EH (cell line): ENCODE data around the gene ARID1B.

Experiments
- DNase-seq: peaks from one replicate; pipeline ENCODE4 v3.0.0-alpha.2; 2015; ENCODE audit warnings: low read depth

The ARID1B gene

DNA sequence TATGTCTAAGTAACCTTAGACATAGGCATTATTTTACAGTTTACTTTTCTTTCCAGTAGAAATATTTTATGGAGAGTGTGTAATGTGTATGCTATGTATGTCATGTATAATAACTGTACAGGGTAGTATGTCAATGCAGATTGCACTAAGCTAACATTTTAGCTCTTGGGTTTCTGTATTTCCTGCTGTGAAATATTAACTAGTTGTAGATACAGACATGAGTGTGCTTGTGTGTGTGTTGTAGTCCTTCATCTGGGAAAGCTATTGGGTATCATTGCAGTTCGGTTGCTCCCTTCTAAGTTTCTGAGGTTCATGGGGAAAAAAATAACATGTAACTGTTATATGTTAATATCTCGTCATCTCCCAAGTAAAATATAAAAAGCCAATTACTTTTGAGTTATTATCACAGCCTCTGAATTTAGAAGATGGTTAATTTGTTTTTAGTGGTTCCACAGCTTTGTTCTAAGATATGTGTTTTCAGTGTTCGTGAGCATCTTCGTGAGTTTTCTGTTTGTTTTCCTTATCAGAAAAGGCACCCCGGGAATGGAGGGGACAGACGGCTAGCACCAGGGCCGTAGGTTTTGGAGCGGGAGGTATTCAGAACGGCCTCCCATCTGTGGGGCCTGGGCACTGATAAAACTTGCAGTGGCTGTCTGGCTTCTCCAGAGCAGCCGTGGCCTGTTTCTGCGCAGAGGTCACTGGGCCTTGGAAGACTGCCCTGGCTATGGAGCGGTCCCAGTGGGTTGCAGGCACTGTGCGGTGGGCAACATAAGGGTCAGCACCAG is 215.0 kb downstream of the ARID1B start:
- peak; percentile 58 for DNase-seq

DNA sequence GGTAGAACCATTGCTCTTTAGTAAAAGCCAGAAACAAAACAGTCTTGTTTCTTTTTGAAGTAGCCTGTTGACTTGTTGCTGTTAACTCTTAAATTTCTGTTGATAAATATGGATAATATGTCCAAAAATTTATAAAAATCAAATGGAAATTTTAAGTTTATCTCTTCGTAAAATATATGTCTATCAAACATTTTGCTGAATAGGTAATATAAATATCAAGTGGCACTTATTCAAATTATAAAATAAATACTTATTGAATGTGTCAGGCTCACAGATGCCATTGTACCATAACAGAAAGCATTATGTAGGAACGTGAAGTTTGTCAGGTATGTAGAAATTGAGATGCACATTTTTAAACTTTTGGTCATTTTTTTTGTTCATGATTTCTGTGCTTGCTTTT is 216.5 kb downstream of the ARID1B start:
- DNase-seq, result no peak

DNA sequence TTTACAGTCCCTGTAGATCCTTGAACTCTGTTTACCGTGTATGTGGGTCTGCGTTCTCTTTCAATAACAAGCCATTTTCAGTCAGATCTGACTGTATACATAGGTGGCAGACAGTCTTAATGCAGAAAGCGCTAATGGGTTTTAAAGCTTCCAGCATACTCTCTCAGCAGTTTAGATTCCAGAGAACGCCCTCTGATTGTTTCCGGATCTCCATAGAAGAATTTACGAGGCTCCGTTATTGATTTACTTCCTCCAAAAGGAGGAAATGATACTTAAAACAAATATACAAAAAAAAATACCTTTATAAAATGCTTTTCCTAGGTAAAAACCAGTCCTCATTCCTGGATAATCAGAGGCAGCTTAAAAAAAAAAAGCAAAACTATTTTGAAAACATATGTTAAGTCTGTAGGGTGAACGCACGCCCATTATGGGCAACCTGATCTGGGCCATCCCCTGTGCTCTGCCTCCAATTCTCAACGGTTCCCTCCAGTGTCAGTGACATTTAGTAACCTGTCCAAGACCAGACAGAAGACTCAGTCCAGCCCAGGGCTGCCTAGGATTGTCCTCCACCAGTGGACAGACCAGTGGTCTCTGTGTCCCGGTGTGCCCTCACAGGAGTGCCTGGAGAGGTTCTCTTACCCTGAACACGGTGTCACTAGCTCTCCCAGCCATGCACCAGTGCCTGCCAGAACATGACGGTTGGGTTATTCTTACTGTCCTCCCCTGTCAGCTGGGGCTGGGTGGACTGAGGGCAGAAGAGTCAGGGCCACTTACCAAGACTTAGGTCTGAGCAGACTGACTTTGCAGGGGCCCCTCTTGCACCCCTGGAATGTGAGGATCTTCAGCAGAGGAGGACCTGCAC is 217.3 kb downstream of the ARID1B start:
- DNase-seq, result no peak

DNA sequence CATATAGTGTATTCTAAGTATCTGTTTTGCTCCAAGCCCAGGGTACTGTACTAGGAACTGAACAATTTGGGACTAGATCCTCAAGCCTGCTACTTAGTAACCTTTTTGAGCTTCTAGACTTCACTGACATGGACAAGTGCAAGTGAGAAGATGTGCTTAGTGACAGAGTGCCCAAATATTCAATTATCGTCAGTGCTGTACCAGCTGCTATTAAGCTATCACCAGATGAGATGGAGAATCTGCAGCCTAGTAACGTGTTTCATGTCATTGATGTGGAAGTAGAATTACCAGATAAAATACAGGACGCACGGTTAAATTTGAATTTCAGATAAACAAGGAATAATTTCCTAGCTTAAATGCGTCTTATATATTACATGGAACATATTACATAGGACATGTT is 218.3 kb downstream of the ARID1B start:
- DNase-seq, result no peak

DNA sequence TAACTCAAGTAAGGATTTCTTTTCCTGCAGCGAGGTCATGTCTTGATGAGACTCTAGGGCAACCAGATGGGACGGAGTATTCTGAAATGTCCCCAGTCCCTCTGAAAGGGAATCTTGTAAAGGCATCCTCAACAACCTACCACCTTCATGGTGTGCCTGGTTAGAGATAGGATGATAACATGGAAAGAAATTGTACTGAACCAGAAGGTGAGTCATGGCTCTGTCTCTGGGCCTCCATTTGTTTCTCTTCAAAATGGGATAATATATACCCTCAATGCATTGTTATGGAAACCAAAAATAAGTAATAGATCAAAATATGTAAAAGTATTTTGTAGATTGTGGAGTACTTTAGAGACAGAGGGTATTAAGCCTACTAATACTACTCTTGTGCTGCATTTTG is 219.1 kb downstream of the ARID1B start:
- no peak for DNase-seq

GRCh38 chr6:156998794-156999330 is 221.7 kb downstream of the ARID1B start:
- DNase-seq, result no peak

DNA sequence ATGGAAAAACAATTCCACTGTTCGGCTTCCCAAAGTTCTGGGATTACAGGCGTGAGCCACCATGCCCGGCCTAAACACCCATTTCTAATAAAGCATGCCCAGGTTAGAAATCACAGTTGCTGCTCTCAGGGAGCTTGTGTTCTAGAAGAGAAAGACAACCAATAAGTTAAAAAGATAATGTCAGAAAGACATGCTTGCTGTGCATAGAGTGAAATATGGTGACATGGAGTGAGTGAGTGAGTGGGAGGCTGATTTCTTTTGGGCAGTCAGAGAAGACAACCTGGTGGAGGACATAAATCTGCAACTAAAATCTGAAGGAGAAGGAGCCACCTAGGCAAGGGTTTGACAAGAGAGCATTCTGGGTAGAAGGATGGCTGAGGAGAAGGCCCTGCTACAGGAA is 222.6 kb downstream of the ARID1B start:
- no peak for DNase-seq

DNA sequence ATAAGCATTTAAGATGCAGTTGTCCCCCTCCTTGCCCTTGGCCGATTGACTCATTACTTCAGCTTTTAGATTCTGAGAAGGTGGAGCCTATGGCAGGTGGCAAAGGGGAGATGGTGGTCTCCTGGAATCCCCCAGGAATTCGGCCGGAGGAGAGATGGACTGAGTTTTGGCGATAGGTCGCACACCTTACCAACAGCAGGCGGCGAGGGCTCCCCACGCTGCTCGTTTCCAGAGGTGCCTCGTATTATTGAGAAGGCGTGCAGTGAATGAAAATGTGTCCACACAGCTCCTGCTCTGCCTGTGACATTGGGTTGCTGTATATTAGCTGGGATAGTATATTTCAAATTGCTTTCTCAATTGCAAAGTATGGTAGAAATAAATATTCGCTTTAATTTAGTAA is 224.5 kb downstream of the ARID1B start:
- DNase-seq, result no peak

GRCh38 chr6:157002774-157003173 is 225.6 kb downstream of the ARID1B start:
- no peak for DNase-seq

DNA sequence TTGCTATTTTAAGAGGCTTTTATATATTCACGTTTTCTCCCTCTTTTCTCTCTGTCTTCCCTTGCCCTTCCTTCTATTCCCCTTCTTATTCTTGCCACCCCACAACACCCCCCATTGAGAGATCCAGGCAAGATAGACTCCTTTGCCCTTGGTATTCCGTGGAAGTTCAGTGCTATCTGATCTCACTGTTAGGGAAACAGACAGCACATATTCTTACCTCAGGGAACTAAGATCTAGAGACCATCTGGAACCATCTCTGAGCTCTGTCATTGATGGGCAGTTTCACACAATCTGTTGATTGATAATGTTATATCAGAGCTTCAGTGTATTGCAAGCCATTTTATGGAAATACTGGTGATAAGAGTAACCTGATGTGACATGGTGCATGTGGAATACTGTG is 228.8 kb downstream of the ARID1B start:
- DNase-seq, result no peak

- no peak for DNase-seq
These were observed 231.4 kb downstream of the ARID1B start for GRCh38 chr6:157008568-157008967.

GRCh38 chr6:157012355-157012754 is 235.2 kb downstream of the ARID1B start:
- DNase-seq, result no peak

- no peak for DNase-seq
These were observed 236.6 kb downstream of the ARID1B start for GRCh38 chr6:157013649-157014304.

DNA sequence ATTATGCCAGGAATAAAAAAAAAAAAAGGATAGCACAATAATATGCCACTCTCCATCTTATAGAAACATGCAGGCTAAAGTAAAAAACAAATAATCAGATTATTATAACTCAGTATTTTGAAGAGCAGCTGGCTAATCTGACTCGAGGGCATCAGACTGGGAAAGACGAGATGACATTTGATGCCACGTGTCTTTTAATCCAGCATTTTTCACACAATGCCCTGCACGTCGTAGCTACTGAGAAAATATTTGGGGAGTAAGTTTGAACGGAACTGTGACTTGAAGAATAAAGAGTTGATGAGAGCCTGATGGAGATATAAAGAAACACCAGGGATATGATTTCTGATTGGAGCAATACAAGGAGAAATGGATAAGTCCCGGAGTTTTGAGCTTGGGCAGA is 237.7 kb downstream of the ARID1B start:
- DNase-seq, result no peak

- no peak for DNase-seq
These were observed 239.8 kb downstream of the ARID1B start for GRCh38 chr6:157017022-157017421.

DNA sequence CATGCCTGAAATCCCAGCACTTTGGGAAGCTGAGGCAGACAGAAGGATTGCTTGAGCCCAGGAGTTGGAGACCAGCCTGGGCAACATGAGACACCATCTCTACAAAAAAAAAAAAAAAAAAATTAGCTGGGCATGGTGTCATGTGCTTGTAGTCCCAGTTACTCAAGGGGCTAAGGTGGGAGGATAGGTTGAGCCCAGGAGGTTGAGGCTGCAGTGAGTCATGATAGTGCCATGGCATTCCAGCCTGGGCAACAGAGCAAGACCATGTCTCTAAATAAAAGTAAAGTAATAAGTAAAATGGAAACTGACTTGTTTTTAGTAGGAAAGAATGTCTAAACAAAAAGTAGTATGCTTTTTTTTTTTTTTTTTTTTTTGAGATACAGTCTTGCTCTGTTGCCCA is 240.7 kb downstream of the ARID1B start:
- peak; percentile 29 for DNase-seq

DNA sequence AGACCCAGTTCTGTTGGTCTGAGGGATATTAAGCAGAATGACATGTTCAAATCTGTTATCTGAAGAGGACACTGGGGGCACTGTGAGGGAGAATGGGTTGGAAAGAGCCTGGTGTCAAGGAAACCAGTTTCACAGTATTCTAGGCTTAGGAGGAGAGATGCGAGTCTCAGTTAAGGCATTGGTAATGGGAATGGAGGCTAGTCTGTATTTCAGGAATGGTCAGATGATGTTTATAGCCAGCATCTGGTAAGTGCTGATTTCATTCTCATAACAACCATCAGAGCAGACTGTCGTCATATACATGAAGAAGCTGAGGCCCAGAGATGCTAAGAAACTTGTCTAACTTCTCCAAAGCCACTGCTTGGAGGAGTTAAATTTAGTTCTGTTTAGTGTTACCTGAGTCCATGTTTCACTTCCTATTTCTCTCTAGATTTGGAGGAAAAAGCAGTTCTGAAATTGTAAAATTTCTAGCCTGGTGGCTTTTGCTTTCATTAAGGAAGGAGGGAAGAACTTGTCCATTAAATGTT is 242.0 kb downstream of the ARID1B start:
- DNase-seq, result peak; percentile 22

DNA sequence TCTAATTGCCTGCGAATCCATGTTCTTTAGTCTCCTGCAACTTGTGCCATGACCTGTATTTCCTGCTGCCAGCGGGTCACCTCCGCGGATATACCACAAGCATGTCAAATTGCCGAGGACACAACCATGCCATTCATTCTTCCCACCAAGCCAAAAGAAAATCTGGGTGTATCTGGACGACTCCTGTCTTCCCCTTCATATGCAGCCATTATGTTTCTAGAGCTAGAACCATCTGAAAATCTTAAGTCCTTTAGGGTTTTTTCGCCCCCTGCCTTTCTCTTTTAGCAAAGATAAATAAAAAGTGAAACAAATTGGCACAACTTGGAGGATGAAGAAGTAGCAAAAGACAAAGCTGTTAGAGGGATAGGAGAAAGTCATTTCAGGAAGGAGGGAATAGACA is 242.6 kb downstream of the ARID1B start:
- DNase-seq, result peak; percentile 43

GRCh38 chr6:157020398-157020797 is 243.2 kb downstream of the ARID1B start:
- DNase-seq, result peak; percentile 63

- DNase-seq, result peak; percentile 65
These were observed 243.7 kb downstream of the ARID1B start for GRCh38 chr6:157020881-157021343.

- peak; percentile 92 for DNase-seq
These were observed 244.3 kb downstream of the ARID1B start for GRCh38 chr6:157021344-157021992.
